ENCODE data around the gene KMT2A. TPM values are rescaled to one million over a fixed set of nuclear protein-coding genes. Genes with fewer than 3 reads are reported as not detected.
A peak's percentile ranks its signal among the peaks of the same experiment; 100 is the strongest.
"Not testable (repeated sequence)": the region's sequence is repeated elsewhere in the genome, so short reads cannot be mapped to it uniquely, and the experiment has no call there.

The KMT2A gene
- total and polyA plus RNA-seq, 4 donors: 7.7 to 127 (median 27.0) TPM

DNA sequence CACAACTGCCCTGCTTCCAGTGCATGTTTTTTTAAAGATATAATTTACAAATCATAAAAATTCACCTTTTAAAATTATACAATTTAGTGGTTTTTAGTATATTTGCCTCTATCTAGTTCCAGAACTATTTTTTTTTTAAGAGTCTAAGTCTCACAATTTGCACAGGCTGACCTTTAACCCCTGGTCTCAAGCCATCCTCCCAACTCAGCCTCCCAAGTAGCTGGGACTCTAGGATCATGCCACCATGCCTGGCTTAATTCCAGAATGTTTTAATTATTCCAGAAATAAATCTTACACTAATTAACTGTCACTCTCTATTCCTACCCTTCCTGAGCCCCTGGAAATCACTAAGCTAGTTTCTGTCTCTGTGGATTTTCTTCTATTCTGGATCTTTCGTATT is 134.5 kb downstream of the KMT2A start:
- ATAC-seq (ENCODE audit: insufficient read depth, low FRiP score) (no peak), DNase-seq (no peak)
- H3K27me3 ChIP-seq (ENCODE audit: control insufficient read depth in 3 of 3, insufficient read depth in 3 of 3, low read length in 2 of 3): no peaks in the 10 kb centered on the region
- no peak overlapping the region for H3K9ac ChIP-seq (ENCODE audit: insufficient read depth in 1 of 2, low read length in 2 of 2)
- no peaks in the 10 kb centered on the region for H3K9me3 ChIP-seq (ENCODE audit: control insufficient read depth in 4 of 4, insufficient read depth in 3 of 4, low read length in 3 of 4)
- 99 to 100% methylated on average over 1 of the region's 1 CpG for WGBS, 2 donors
- no peak overlapping the region for H3K4me3 ChIP-seq
- H3K27ac ChIP-seq (ENCODE audit: low read depth in 1 of 2, low read length in 1 of 2): no peak overlapping the region
- TF ChIP-seq, protein P1, sequence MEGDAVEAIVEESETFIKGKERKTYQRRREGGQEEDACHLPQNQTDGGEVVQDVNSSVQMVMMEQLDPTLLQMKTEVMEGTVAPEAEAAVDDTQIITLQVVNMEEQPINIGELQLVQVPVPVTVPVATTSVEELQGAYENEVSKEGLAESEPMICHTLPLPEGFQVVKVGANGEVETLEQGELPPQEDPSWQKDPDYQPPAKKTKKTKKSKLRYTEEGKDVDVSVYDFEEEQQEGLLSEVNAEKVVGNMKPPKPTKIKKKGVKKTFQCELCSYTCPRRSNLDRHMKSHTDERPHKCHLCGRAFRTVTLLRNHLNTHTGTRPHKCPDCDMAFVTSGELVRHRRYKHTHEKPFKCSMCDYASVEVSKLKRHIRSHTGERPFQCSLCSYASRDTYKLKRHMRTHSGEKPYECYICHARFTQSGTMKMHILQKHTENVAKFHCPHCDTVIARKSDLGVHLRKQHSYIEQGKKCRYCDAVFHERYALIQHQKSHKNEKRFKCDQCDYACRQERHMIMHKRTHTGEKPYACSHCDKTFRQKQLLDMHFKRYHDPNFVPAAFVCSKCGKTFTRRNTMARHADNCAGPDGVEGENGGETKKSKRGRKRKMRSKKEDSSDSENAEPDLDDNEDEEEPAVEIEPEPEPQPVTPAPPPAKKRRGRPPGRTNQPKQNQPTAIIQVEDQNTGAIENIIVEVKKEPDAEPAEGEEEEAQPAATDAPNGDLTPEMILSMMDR (IDR thresholded peaks at IDR 0.05; ENCODE audit: control extremely low read depth, extremely low read depth): no peak
- H3K4me1 ChIP-seq (ENCODE audit: control insufficient read depth in 5 of 5, insufficient read depth in 5 of 5, low read length in 5 of 5): peaks cover 2 to 25% (median 8%) of the 10 kb centered on the region in 5 donors
- H3K36me3 ChIP-seq (ENCODE audit: control insufficient read depth in 4 of 4, insufficient read depth in 4 of 4, low read length in 4 of 4): peaks cover 0 to 9% (median 0%) of the 10 kb centered on the region in 4 donors

DNA sequence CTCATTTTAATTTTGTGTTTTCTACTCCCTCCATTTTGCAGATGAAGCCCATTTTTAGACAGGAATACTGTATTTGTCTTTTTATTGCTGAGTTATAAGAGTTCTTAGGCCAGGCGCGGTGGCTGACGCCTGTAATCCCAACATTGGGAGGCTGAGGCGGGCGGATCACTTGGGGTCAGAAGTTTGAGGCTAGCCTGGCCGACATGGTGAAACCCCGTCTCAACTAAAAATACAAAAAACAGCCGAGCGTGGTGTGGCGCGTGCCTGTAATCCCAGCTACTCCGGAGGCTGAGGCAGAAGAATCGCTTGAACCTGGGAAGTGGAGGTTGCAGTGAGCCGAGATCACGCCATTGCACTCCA is 135.4 kb downstream of the KMT2A start:
- not testable (repeated sequence) for H3K27me3 ChIP-seq (ENCODE audit: control insufficient read depth in 3 of 3, insufficient read depth in 3 of 3, low read length in 2 of 3); ATAC-seq (ENCODE audit: insufficient read depth, low FRiP score); H3K36me3 ChIP-seq (ENCODE audit: control insufficient read depth in 4 of 4, insufficient read depth in 4 of 4, low read length in 4 of 4); H3K9me3 ChIP-seq (ENCODE audit: control insufficient read depth in 4 of 4, insufficient read depth in 3 of 4, low read length in 3 of 4)
- peak in 2 of 3 donors; percentile 23 to 25 for DNase-seq
- WGBS, 2 donors: 6 to 7% methylated on average over 15 of the region's 15 CpGs
- peaks cover 2 to 29% (median 8%) of the 10 kb centered on the region in 5 donors for H3K4me1 ChIP-seq (ENCODE audit: control insufficient read depth in 5 of 5, insufficient read depth in 5 of 5, low read length in 5 of 5)
- peak overlapping the region; percentile 35 for H3K4me3 ChIP-seq
- H3K27ac ChIP-seq (ENCODE audit: low read depth in 1 of 2, low read length in 1 of 2): peak overlapping the region; percentile 93 to 100
- H3K9ac ChIP-seq (ENCODE audit: insufficient read depth in 1 of 2, low read length in 2 of 2): peak overlapping the region in 1 of 2 donors; percentile 85

DNA sequence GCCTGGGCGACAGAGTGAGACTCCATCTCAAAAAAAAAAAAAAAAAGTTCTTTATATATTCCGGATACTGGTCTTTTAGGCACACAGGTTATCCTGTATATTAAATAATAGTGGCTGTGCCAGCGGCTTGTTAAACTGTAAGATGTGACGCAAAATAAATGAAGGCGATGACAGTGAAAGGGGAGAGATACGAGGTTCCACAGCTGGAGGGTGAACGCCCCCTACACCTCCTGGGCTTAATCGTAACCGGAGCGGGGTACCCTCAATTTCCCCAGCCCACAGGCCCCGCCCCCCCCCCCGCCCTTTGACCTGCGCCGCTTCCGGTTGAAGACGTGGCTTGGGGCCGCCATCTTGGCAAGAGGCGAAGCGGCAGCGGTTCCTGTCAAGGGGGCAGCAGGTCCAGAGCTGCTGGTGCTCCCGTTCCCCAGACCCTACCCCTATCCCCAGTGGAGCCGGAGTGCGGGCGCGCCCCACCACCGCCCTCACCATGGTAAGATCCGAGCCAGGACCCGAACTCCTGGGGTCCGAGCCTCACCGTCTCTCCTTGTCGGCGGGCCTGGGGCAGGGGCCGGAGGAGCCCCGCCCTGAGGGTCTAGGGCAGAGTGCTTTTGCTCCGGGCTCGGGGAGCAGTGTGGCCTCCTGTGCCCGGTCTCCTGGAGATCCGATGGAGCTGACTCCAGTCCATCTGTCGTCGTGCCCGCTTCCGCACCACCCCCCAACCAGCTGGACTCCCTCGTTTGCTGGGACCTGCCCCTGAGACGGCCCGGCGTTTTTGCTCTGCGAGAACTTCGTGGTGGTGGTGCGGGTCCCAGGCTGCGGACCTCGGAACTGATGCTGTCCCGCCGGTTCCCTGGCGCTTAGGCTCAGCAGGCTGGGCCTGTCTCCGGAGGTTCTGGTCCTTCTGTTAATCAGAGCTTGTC is 136.0 kb downstream of the KMT2A start, which contains the start of gene ARCN1:
Gene ARCN1, plus strand, starts transcription at position 349 of the 920 bp plus-strand sequence. Its CDS starts 139 bp downstream, at position 488.
- WGBS, 2 donors: 0 to 1% methylated on average over 48 to 54 of the region's 55 CpGs
- TF ChIP-seq, protein P1 (IDR thresholded peaks at IDR 0.05; ENCODE audit: control extremely low read depth, extremely low read depth): no peak
- Histone ChIP-seq H3K9me3 (ENCODE audit: control insufficient read depth in 4 of 4, insufficient read depth in 3 of 4, low read length in 3 of 4) (no peaks in the 10 kb centered on the region), H3K4me1 (ENCODE audit: control insufficient read depth in 5 of 5, insufficient read depth in 5 of 5, low read length in 5 of 5) (peaks cover 2 to 29% (median 8%) of the 10 kb centered on the region in 5 donors), H3K27me3 (ENCODE audit: control insufficient read depth in 3 of 3, insufficient read depth in 3 of 3, low read length in 2 of 3) (no peaks in the 10 kb centered on the region), H3K27ac (ENCODE audit: low read depth in 1 of 2, low read length in 1 of 2) (peak within 1 kb of the TSS; percentile 93 to 100), H3K36me3 (ENCODE audit: control insufficient read depth in 4 of 4, insufficient read depth in 4 of 4, low read length in 4 of 4) (peaks cover 0 to 9% (median 1%) of the 10 kb centered on the region in 4 donors), H3K4me3 (peak within 1 kb of the TSS; percentile 100), H3K9ac (ENCODE audit: insufficient read depth in 1 of 2, low read length in 2 of 2) (peak within 1 kb of the TSS; percentile 85 to 90)
- ATAC-seq (ENCODE audit: insufficient read depth, low FRiP score) (peak; percentile 88), DNase-seq (peak; percentile 91 to 94 (median 91))

DNA sequence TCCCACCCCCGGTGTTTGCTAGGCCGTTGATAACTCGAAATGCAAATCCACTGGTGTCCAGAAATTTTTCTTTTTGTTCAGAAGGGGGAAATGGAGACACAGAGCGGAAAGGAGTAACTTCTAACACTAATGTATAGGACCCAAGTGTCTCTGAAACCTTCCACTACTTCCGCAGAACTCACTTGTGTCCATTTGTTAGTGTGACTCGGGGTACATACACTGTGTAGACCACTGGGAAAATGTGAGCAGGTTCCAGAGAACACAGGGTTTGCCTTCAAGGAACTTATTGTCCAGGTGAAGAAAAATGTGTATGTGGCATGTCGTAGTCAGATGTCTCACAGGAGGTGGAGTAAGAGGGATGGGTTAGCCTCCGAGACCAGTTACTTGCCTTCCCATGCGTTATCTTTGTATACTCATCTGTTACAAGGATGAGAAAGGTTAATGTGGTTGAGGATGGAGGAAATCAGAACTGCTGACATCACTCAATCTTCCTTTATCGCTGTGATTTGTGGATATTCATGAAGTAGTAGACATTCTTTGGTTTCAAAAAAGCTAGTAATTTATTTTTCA is 136.8 kb downstream of the KMT2A start:
- Histone ChIP-seq H3K36me3 (ENCODE audit: control insufficient read depth in 4 of 4, insufficient read depth in 4 of 4, low read length in 4 of 4) (peaks cover 0 to 9% (median 3%) of the 10 kb centered on the region in 4 donors), H3K27me3 (ENCODE audit: control insufficient read depth in 3 of 3, insufficient read depth in 3 of 3, low read length in 2 of 3) (no peaks in the 10 kb centered on the region), H3K4me3 (peak overlapping the region; percentile 100), H3K27ac (ENCODE audit: low read depth in 1 of 2, low read length in 1 of 2) (peak overlapping the region; percentile 93 to 100), H3K9me3 (ENCODE audit: control insufficient read depth in 4 of 4, insufficient read depth in 3 of 4, low read length in 3 of 4) (no peaks in the 10 kb centered on the region), H3K9ac (ENCODE audit: insufficient read depth in 1 of 2, low read length in 2 of 2) (peak overlapping the region; percentile 85 to 90), H3K4me1 (ENCODE audit: control insufficient read depth in 5 of 5, insufficient read depth in 5 of 5, low read length in 5 of 5) (peaks cover 4 to 29% (median 8%) of the 10 kb centered on the region in 5 donors)
- WGBS, 2 donors: 3 to 5% methylated on average over 10 of the region's 10 CpGs
- TF ChIP-seq, protein P1 (IDR thresholded peaks at IDR 0.05; ENCODE audit: control extremely low read depth, extremely low read depth): no peak
- peak in 2 of 3 donors; percentile 51 to 57 for DNase-seq
- ATAC-seq (ENCODE audit: insufficient read depth, low FRiP score): no peak
